GM23338 (cell line): ENCODE measurements around the gene RASGRP3. TPM values are rescaled to one million over a fixed set of nuclear protein-coding genes. Genes with fewer than 3 reads are reported as not detected.

Experiments used
- ATAC-seq: fragments of 200-7000 bp; cut with Tn5 transposase; 3 replicates; pipeline ENCODE4 v1.9.1; 2020
- DNase-seq: peaks from one replicate; pipeline ENCODE4 v3.0.0-alpha.2; 2015; ENCODE audit warnings: low spot score
- H2AFZ ChIP-seq: fragments of 200-600 bp; sonication (generic); 2 replicates; pipeline ENCODE4 v1.8.0; 2016; ENCODE audit warnings: antibody characterized with exemption, mild to moderate bottlenecking, moderate library complexity
- H3F3A ChIP-seq: fragments of 200-600 bp; sonication (generic); replicated peaks from 2 replicates; pipeline ENCODE4 v1.8.0; 2017; ENCODE audit warnings: antibody characterized with exemption, mixed run types, low read depth
- H3K27ac ChIP-seq: fragments of 200-600 bp; sonication (generic); 2 replicates; pipeline ENCODE4 v1.6.1; 2016; ENCODE audit warnings: low read depth
- H3K27me3 ChIP-seq: fragments of 200-600 bp; sonication (generic); 2 replicates; pipeline ENCODE4 v1.8.0; 2016; ENCODE audit warnings: mild to moderate bottlenecking, mixed run types, moderate library complexity; ENCODE audit not compliant: insufficient read depth
- H3K36me3 ChIP-seq: fragments of 200-600 bp; sonication (generic); 2 replicates; pipeline ENCODE4 v1.8.0; 2016; ENCODE audit warnings: mild to moderate bottlenecking; ENCODE audit not compliant: insufficient read depth
- H3K4me1 ChIP-seq: fragments of 200-600 bp; sonication (generic); 2 replicates; pipeline ENCODE4 v1.8.0; 2016; ENCODE audit warnings: mild to moderate bottlenecking, moderate library complexity; ENCODE audit not compliant: insufficient read depth
- H3K4me2 ChIP-seq: fragments of 200-600 bp; sonication (generic); 2 replicates; pipeline ENCODE4 v1.7.1; 2017; ENCODE audit warnings: mixed run types
- H3K4me3 ChIP-seq: fragments of 200-600 bp; sonication (generic); 2 replicates; pipeline ENCODE4 v1.6.1; 2016; ENCODE audit warnings: mixed run types
- H3K79me2 ChIP-seq: fragments of 200-600 bp; sonication (generic); replicated peaks from 2 replicates; pipeline ENCODE4 v1.8.0; 2017; ENCODE audit warnings: mild to moderate bottlenecking; ENCODE audit not compliant: insufficient read depth
- H3K9me2 ChIP-seq: fragments of 200-600 bp; sonication (generic); 2 replicates; pipeline ENCODE4 v1.8.0; 2017; ENCODE audit not compliant: insufficient read depth
- H4K20me1 ChIP-seq: fragments of 200-600 bp; sonication (generic); replicated peaks from 2 replicates; pipeline ENCODE4 v1.8.0; 2017; ENCODE audit warnings: mild to moderate bottlenecking; ENCODE audit not compliant: insufficient read depth
- H3K27ac Mint-ChIP-seq: 2 replicates; pipeline ENCODE4 v1.8.0; 2020; ENCODE audit warnings: inconsistent platforms, mild to moderate bottlenecking, moderate library complexity, mixed read lengths
- H3K27me3 Mint-ChIP-seq: 3 replicates; pipeline ENCODE4 v1.8.0; 2022; ENCODE audit warnings: low read depth, mild to moderate bottlenecking, moderate library complexity, mixed read lengths, inconsistent platforms; ENCODE audit not compliant: insufficient read depth, poor library complexity
- H3K36me3 Mint-ChIP-seq: 3 replicates; pipeline ENCODE4 v1.8.0; 2021; ENCODE audit warnings: low read depth, mild to moderate bottlenecking, inconsistent platforms, moderate library complexity, mixed read lengths
- H3K4me1 Mint-ChIP-seq: 3 replicates; pipeline ENCODE4 v1.8.0; 2020; ENCODE audit warnings: mild to moderate bottlenecking, inconsistent platforms, mixed read lengths
- H3K4me3 Mint-ChIP-seq: 3 replicates; pipeline ENCODE4 v1.8.0; 2021; ENCODE audit warnings: moderate library complexity, mild to moderate bottlenecking, inconsistent platforms, mixed read lengths
- H3K9me3 Mint-ChIP-seq: 3 replicates; pipeline ENCODE4 v1.8.0; 2020; ENCODE audit warnings: moderate library complexity, mild to moderate bottlenecking, inconsistent platforms, mixed read lengths
- ETS1 ChIP-seq: IDR thresholded peaks from 2 replicates; pipeline ENCODE4 v1.6.1; 2016; ENCODE audit warnings: antibody characterized with exemption
- EZH2 ChIP-seq: fragments of 200-600 bp; sonication (generic); IDR thresholded peaks from one replicate; pipeline ENCODE4 v1.8.0; 2017; ENCODE audit warnings: antibody characterized with exemption, mild to moderate bottlenecking, low read depth; ENCODE audit not compliant: unreplicated experiment
- EZH2phosphoT487 ChIP-seq: fragments of 200-600 bp; sonication (generic); IDR thresholded peaks from one replicate; pipeline ENCODE4 v1.8.1; 2018; ENCODE audit warnings: antibody characterized with exemption; ENCODE audit not compliant: unreplicated experiment
- JUNB ChIP-seq: IDR thresholded peaks from one replicate; pipeline ENCODE4 v1.6.1; 2016; ENCODE audit warnings: antibody characterized with exemption; ENCODE audit not compliant: unreplicated experiment
- NANOG ChIP-seq: IDR thresholded peaks from 2 replicates; pipeline ENCODE4 v1.6.1; 2016; ENCODE audit warnings: antibody characterized with exemption, borderline replicate concordance
- POLR2AphosphoS5 ChIP-seq: IDR thresholded peaks from 2 replicates; pipeline ENCODE4 v1.6.1; 2016; ENCODE audit warnings: antibody characterized with exemption, low read depth
- REST ChIP-seq: IDR thresholded peaks from one replicate; pipeline ENCODE4 v1.6.1; 2018; ENCODE audit warnings: antibody characterized with exemption; ENCODE audit not compliant: unreplicated experiment
- STAT1 ChIP-seq: IDR thresholded peaks from one replicate; pipeline ENCODE4 v1.6.1; 2016; ENCODE audit warnings: antibody characterized with exemption; ENCODE audit not compliant: unreplicated experiment
- ZNF114 ChIP-seq: fragments of 250-450 bp; sonication (Bioruptor Pico); IDR thresholded peaks from 2 replicates; pipeline ENCODE4 v1.5.0; 2020; ENCODE audit warnings: mild to moderate bottlenecking, moderate library complexity
- ZNF331 ChIP-seq: fragments of 250-450 bp; sonication (Bioruptor Pico); IDR thresholded peaks from 2 replicates; pipeline ENCODE4 v1.5.0; 2020; ENCODE audit warnings: low read depth, mild to moderate bottlenecking, moderate library complexity
- ZNF462 ChIP-seq: fragments of 250-450 bp; sonication (Bioruptor Pico); IDR thresholded peaks from 2 replicates; pipeline ENCODE4 v1.5.0; 2020; ENCODE audit warnings: mild to moderate bottlenecking, moderate library complexity
- polyA plus RNA-seq: library from polyadenylated mRNA; unstranded; fragments of >200 nt; fragmentation: Nextera tagmentation; extraction: Ambion mirVana; gene quantifications from 2 replicates; pipeline ENCODE4 v1.2.1, GENCODE V29; 2016
- total RNA-seq: library from RNA; depleted of rRNA; stranded (reverse); fragments of >200 nt; shearing (Covaris generic); gene quantifications from 2 replicates; pipeline ENCODE4 v1.2.3, GENCODE V29; 2014

Gene RASGRP3
- total and polyA plus RNA-seq, 2 experiments from 2014 or later = 0.19 to 0.69 TPM

- TF ChIP-seq ZNF462 (CRISPR knock-in tag) (no peak), ETS1 (no peak), NANOG (no peak), ZNF114 (CRISPR knock-in tag) (no peak), ZNF331 (CRISPR knock-in tag) (no peak), EZH2phosphoT487 (no peak), POLR2AphosphoS5 (no peak)
Observed at GRCh38 chr2:33486544-33486943, 10.1 kb downstream of the RASGRP3 start (continued).

- Mint-ChIP-seq H3K27ac (no peak overlapping the region), H3K4me3 (no peak overlapping the region), H3K36me3 (peaks cover 2% of the 10 kb centered on the region; the same call in 1 of the 3 replicates), H3K27me3 (no peaks in the 10 kb centered on the region), H3K9me3 (peaks cover 8% of the 10 kb centered on the region; the same call in 1 of the 3 replicates), H3K4me1 (peaks cover 4% of the 10 kb centered on the region; the same call in 2 of the 3 replicates)
- Histone ChIP-seq H3K36me3 (no peaks in the 10 kb centered on the region), H3K9me2 (peaks cover 5% of the 10 kb centered on the region; the same call in 1 of the 2 replicates), H3F3A (no peaks in the 10 kb centered on the region), H3K4me3 (no peak overlapping the region), H3K27ac (no peak overlapping the region), H3K4me2 (no peak overlapping the region), H2AFZ (no peak overlapping the region), H3K27me3 (no peaks in the 10 kb centered on the region), H4K20me1 (no peaks in the 10 kb centered on the region), H3K4me1 (no peaks in the 10 kb centered on the region), H3K79me2 (no peaks in the 10 kb centered on the region)
- DNase-seq = no peak
- ATAC-seq = no peak
- TF ChIP-seq ZNF331 (CRISPR knock-in tag) (no peak), JUNB (no peak), EZH2 (no peak), REST (no peak), STAT1 (no peak), EZH2phosphoT487 (no peak), POLR2AphosphoS5 (no peak), ZNF114 (CRISPR knock-in tag) (no peak)
Observed at GRCh38 chr2:33488178-33488690, 11.8 kb downstream of the RASGRP3 start.
